ENCODE data around the gene MTMR3.

DNA sequence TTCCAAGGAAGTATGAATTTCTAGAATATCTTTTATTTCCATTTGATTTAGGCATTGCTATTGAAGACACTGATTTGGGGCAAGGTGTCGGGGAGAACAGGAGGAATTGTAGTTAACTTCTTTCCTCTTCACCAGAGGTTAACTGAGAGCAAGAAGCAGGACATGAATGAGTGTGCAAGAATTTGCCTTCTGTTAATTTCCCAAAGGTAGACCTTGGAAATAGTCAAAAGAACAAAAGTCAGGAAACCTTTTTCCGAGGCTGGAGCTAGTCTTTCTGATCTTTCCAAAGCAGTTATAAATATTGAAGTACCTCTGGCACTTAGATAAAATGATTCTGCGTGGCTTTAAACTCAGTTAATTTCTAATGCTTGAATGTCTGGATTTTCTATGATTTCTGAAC is 66.9 kb downstream of the MTMR3 start:
- TF ChIP-seq CTCF (IDR thresholded peaks at IDR 0.05) (no peak), POLR2A (IDR thresholded peaks at IDR 0.05) (no peak)

Data from breast epithelium (tissue), 3 donors.